Suprapubic skin (tissue), 4 donors: ENCODE measurements around the gene TMEM178A. TPM values are rescaled to one million over a fixed set of nuclear protein-coding genes. Genes with fewer than 3 reads are reported as not detected.

Experiments
- DNase-seq, 2 donors: peaks; one replicate each; pipeline ENCODE4 v3.0.0-alpha.2; 2019; ENCODE audit warnings: low spot score in 2 of 2
- H3K27ac ChIP-seq: fragments of 200-600 bp; sonication (generic); one replicate; pipeline ENCODE4 v1.5.1; 2019
- H3K27me3 ChIP-seq: fragments of 200-600 bp; sonication (generic); one replicate; pipeline ENCODE4 v1.5.1; 2019
- H3K36me3 ChIP-seq: fragments of 200-600 bp; sonication (generic); one replicate; pipeline ENCODE4 v1.5.1; 2019
- H3K4me1 ChIP-seq: fragments of 200-600 bp; sonication (generic); one replicate; pipeline ENCODE4 v1.5.1; 2019
- H3K4me3 ChIP-seq: fragments of 200-600 bp; sonication (generic); one replicate; pipeline ENCODE4 v1.5.1; 2019; ENCODE audit warnings: mild to moderate bottlenecking
- H3K9me3 ChIP-seq: fragments of 200-600 bp; sonication (generic); one replicate; pipeline ENCODE4 v1.5.1; 2019
- EP300 ChIP-seq: sonication (generic); formaldehyde crosslinking; IDR thresholded peaks from one replicate; pipeline ENCODE4 v1.6.1; 2017; ENCODE audit warnings: antibody characterized with exemption
- POLR2A ChIP-seq, 2 donors: fragments of 450-650 bp; IDR thresholded peaks; one replicate each; pipeline ENCODE4 v1.6.1; 2017; ENCODE audit warnings: antibody characterized with exemption in 2 of 2, mild to moderate bottlenecking in 2 of 2, moderate library complexity in 2 of 2
- POLR2AphosphoS5 ChIP-seq, 3 donors: sonication (generic); formaldehyde crosslinking; IDR thresholded peaks; one replicate each; pipeline ENCODE4 v1.6.1; 2017; ENCODE audit warnings: antibody characterized with exemption in 3 of 3
- WGBS: methylation state at CpG from one replicate; pipeline ENCODE4 v1.1.5; 2018; 5-methylcytosine and 5-hydroxymethylcytosine counted together
- total RNA-seq, 4 donors: library from RNA; depleted of rRNA; stranded (reverse); fragments of >200 nt; gene quantifications; one replicate each; pipeline ENCODE4 v1.1.0, GENCODE V29; 2016
- TF ChIP-seq, protein P1 (sequence below), 2 donors: fragments of 200-600 bp in 1 of 2; fragments of 450-650 bp in 1 of 2; sonication (generic) in 1 of 2; IDR thresholded peaks; one replicate each; pipeline ENCODE4 v1.5.1; 2016 to 2019; ENCODE audit warnings: antibody characterized with exemption in 2 of 2, mild to moderate bottlenecking in 1 of 2, moderate library complexity in 1 of 2

Gene TMEM178A
- total RNA-seq, 4 donors from 2014 or later = 0.68 to 7.4 (median 2.3) TPM

GRCh38 chr2:39658371-39658770 lies 7.3 kb upstream of the TMEM178A start:
- Histone ChIP-seq H3K36me3 (no peaks in the 10 kb centered on the region), H3K27ac (no peak overlapping the region), H3K27me3 (no peaks in the 10 kb centered on the region), H3K4me1 (no peaks in the 10 kb centered on the region), H3K4me3 (no peak overlapping the region), H3K9me3 (no peaks in the 10 kb centered on the region)
- DNase-seq = no peak
- TF ChIP-seq, protein P1, sequence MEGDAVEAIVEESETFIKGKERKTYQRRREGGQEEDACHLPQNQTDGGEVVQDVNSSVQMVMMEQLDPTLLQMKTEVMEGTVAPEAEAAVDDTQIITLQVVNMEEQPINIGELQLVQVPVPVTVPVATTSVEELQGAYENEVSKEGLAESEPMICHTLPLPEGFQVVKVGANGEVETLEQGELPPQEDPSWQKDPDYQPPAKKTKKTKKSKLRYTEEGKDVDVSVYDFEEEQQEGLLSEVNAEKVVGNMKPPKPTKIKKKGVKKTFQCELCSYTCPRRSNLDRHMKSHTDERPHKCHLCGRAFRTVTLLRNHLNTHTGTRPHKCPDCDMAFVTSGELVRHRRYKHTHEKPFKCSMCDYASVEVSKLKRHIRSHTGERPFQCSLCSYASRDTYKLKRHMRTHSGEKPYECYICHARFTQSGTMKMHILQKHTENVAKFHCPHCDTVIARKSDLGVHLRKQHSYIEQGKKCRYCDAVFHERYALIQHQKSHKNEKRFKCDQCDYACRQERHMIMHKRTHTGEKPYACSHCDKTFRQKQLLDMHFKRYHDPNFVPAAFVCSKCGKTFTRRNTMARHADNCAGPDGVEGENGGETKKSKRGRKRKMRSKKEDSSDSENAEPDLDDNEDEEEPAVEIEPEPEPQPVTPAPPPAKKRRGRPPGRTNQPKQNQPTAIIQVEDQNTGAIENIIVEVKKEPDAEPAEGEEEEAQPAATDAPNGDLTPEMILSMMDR (IDR thresholded peaks at IDR 0.05) = no peak
- TF ChIP-seq POLR2AphosphoS5 (IDR thresholded peaks at IDR 0.05) (no peak), EP300 (no peak), POLR2A (IDR thresholded peaks at IDR 0.05) (no peak)
- WGBS = 95% methylated on average over 2 of the region's 2 CpGs

DNA sequence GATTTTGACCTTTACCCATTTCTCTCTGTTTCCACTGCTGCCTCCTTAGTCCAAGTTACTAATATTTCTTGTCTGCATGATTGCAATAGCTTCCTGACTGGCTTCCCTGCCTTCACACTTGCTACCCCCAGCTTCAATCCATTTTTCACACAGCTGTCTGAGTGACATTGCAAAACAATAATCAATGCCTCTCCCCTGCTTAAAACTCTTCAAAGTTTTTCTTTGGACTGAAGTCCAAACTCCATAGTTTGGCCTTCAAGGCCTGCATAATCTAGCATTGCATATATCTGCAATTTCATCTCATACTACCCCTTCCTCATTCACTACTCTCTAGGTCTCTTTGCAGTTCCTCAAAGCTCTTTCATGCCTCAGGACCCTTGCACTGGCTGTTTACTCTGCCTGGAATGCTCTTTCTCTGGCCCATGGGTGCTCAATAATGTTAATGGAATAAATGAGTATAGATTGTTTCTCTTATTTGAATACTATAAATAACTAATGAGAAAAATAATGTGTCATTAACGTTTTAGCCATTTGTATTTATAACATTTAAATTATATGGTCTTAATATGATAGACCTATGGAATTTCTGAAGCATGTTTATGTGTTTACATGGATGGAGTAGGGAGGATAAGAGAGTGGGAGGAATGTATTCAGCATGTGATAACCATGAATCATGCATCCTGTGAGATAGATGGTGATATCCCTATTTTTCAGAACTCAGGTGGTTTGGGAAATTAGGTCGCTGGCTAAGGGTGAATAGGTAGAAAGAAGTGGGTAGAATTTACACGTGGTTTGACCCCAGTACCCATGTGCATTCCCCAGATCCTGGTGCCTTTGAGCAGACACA lies 5.7 kb upstream of the TMEM178A start:
- DNase-seq = no peak
- H3K4me3 ChIP-seq = no peak overlapping the region
- TF ChIP-seq, protein P1 (IDR thresholded peaks at IDR 0.05) = no peak
- no peak for TF ChIP-seq POLR2AphosphoS5 (IDR thresholded peaks at IDR 0.05)
- TF ChIP-seq POLR2A (IDR thresholded peaks at IDR 0.05) = no peak
- no peak for TF ChIP-seq EP300
- H3K4me1 ChIP-seq = no peaks in the 10 kb centered on the region
- no peak overlapping the region for H3K27ac ChIP-seq
- H3K27me3 ChIP-seq = peaks cover 4% of the 10 kb centered on the region
- H3K36me3 ChIP-seq = no peaks in the 10 kb centered on the region
- 65% methylated on average over 3 of the region's 3 CpGs for WGBS
- no peaks in the 10 kb centered on the region for H3K9me3 ChIP-seq

- 84% methylated on average over 3 of the region's 3 CpGs for WGBS
- H3K27me3 ChIP-seq = peaks cover 11% of the 10 kb centered on the region
- H3K4me3 ChIP-seq = no peak overlapping the region
- no peaks in the 10 kb centered on the region for H3K36me3 ChIP-seq
- TF ChIP-seq, protein P1 (IDR thresholded peaks at IDR 0.05) = no peak
- TF ChIP-seq POLR2AphosphoS5 (IDR thresholded peaks at IDR 0.05) = no peak
- TF ChIP-seq EP300 = no peak
- TF ChIP-seq POLR2A (IDR thresholded peaks at IDR 0.05) = no peak
- peaks cover 4% of the 10 kb centered on the region for H3K4me1 ChIP-seq
- no peak overlapping the region for H3K27ac ChIP-seq
- no peak for DNase-seq
- no peaks in the 10 kb centered on the region for H3K9me3 ChIP-seq
Observed at GRCh38 chr2:39660612-39661236, 5.0 kb upstream of the TMEM178A start.

DNA sequence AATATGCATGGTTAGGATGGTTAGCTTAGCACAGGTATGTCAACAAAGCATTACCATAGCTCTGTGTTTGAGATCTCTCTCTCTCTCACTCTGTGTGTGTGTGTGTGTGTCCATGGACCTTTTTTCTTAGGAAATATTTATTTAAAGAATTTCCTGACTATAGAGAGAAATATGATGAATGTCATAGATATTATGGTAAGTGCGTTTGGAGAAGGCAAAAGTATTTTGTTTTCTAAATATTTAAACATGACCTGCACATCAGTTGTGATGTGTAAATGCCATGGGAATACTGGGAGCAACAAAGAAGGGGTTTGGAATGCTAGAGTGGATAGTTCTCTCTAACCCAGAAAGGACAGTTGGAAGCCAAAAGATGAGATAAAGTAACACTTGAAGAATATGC lies 3.9 kb upstream of the TMEM178A start:
- Histone ChIP-seq H3K4me3 (no peak overlapping the region), H3K27me3 (peaks cover 22% of the 10 kb centered on the region), H3K9me3 (no peaks in the 10 kb centered on the region), H3K4me1 (peaks cover 15% of the 10 kb centered on the region), H3K36me3 (no peaks in the 10 kb centered on the region), H3K27ac (no peak overlapping the region)
- 47% methylated on average over 1 of the region's 1 CpG for WGBS
- DNase-seq = no peak
- TF ChIP-seq POLR2AphosphoS5 (IDR thresholded peaks at IDR 0.05) (no peak), EP300 (no peak), POLR2A (IDR thresholded peaks at IDR 0.05) (no peak)
- TF ChIP-seq, protein P1 (IDR thresholded peaks at IDR 0.05) = no peak
